PC-9 (cell line): ENCODE data around the gene HDAC5. TPM values are rescaled to one million over a fixed set of nuclear protein-coding genes. Genes with fewer than 3 reads are reported as not detected.

ENCODE experiments used
- BruUV-seq: library from RNA; stranded (reverse); fragments of 400-500 nt; replicated peaks from 2 replicates; lab custom pipeline; 2021; lab: Mats Ljungman, UMichigan
- CTCF ChIA-PET: fragments of 300-600 bp; sonication (Branson Sonifier 250); formaldehyde crosslinking; loops from one replicate; lab custom pipeline; 2022; ENCODE audit warnings: antibody characterized with exemption; lab: Charles Lee
- POLR2A ChIA-PET: fragments of 300-600 bp; sonication (Branson Sonifier 250); formaldehyde crosslinking; loops from one replicate; lab custom pipeline; 2022; ENCODE audit warnings: antibody characterized with exemption; ENCODE audit not compliant: unreplicated experiment; lab: Charles Lee
- DNase-seq, 2 experiments: peaks; one replicate each; pipeline versions ENCODE4 v3.0.0 to v3.0.0-alpha.2; 2015 to 2022; ENCODE audit warnings: mixed read lengths in 1 of 2
- H2AFZ ChIP-seq: fragments of 200-600 bp; sonication (generic); 2 replicates; pipeline ENCODE4 v1.8.1; 2017; ENCODE audit warnings: antibody characterized with exemption
- H3F3A ChIP-seq: fragments of 200-600 bp; sonication (generic); 2 replicates; pipeline ENCODE4 v1.8.1; 2017; ENCODE audit warnings: antibody characterized with exemption, mild to moderate bottlenecking, low read depth; ENCODE audit not compliant: insufficient read depth
- H3K27ac ChIP-seq: fragments of 200-600 bp; sonication (generic); 2 replicates; pipeline ENCODE4 v1.6.1; 2016; ENCODE audit warnings: mixed run types
- H3K27me3 ChIP-seq: fragments of 200-600 bp; sonication (generic); 2 replicates; pipeline ENCODE4 v1.6.1; 2016; ENCODE audit warnings: low read depth, mixed run types; ENCODE audit not compliant: insufficient read depth
- H3K36me3 ChIP-seq: fragments of 200-600 bp; sonication (generic); 2 replicates; pipeline ENCODE4 v1.6.1; 2016; ENCODE audit warnings: low read depth, mixed run types
- H3K4me1 ChIP-seq: fragments of 200-600 bp; sonication (generic); replicated peaks from 2 replicates; pipeline ENCODE4 v1.6.1; 2016; ENCODE audit warnings: mixed run types; ENCODE audit not compliant: insufficient read depth
- H3K4me2 ChIP-seq: fragments of 200-600 bp; sonication (generic); 2 replicates; pipeline ENCODE4 v1.6.1; 2017; ENCODE audit warnings: mixed run types
- H3K4me3 ChIP-seq: fragments of 200-600 bp; sonication (generic); 2 replicates; pipeline ENCODE4 v1.6.1; 2016; ENCODE audit warnings: mixed run types
- H3K79me2 ChIP-seq: fragments of 200-600 bp; sonication (generic); 2 replicates; pipeline ENCODE4 v1.6.1; 2017; ENCODE audit warnings: low read depth, mixed run types
- H3K9me2 ChIP-seq: fragments of 200-600 bp; sonication (generic); 2 replicates; pipeline ENCODE4 v1.8.1; 2017; ENCODE audit warnings: mild to moderate bottlenecking; ENCODE audit not compliant: insufficient read depth
- H3K9me3 ChIP-seq: fragments of 200-600 bp; sonication (generic); 2 replicates; pipeline ENCODE4 v1.8.1; 2016; ENCODE audit warnings: low read depth; ENCODE audit not compliant: insufficient read depth
- H4K20me1 ChIP-seq: fragments of 200-600 bp; sonication (generic); 2 replicates; pipeline ENCODE4 v1.8.1; 2017; ENCODE audit not compliant: insufficient read depth
- EZH2 ChIP-seq: fragments of 200-600 bp; sonication (generic); IDR thresholded peaks from 2 replicates; pipeline ENCODE4 v1.8.0; 2017; ENCODE audit warnings: antibody characterized with exemption, low read depth
- intact Hi-C: fragments of 100-400 bp; cut with micrococcal nuclease; formaldehyde crosslinking; loops from one replicate; pipeline ENCODE4 v1.10.0; 2022; ENCODE audit not compliant: unreplicated experiment
- total RNA-seq: library from RNA; stranded (reverse); gene quantifications from 2 replicates; pipeline ENCODE4 v1.2.3, GENCODE V29; 2021
- TF ChIP-seq, protein P1 (sequence below): fragments of 200-600 bp; sonication (generic); conservative IDR thresholded peaks from 2 replicates; pipeline ENCODE4 v1.6.1; 2017; ENCODE audit warnings: mixed run types, antibody characterized with exemption, mild to moderate bottlenecking, moderate library complexity

HDAC5 gene
- total RNA-seq, 1 experiment from 2014 or later: 24.0 TPM

GRCh38 chr17:44044071-44044470, 79.4 kb downstream of the HDAC5 start:
- ChIA-PET POLR2A (interaction anchor here (0.6 to 0.7 kb wide), 3 partner anchors 21 to 456 kb away, joined by 3 to 4 read pairs (median 4); no protein-coding TSS in a partner anchor), CTCF (interaction anchor here (0.8 to 0.9 kb wide), 2 partner anchors 22 to 39 kb away, joined by 3 read pairs; no protein-coding TSS in a partner anchor)
- Histone ChIP-seq H4K20me1 (peaks cover 79% of the 10 kb centered on the region), H3K79me2 (peaks cover 70% of the 10 kb centered on the region), H3K9me2 (no peaks in the 10 kb centered on the region), H3K27me3 (no peaks in the 10 kb centered on the region), H3K9me3 (no peaks in the 10 kb centered on the region), H3K4me3 (no peak overlapping the region), H3K36me3 (peaks cover 6% of the 10 kb centered on the region), H3K4me2 (no peak overlapping the region), H3K4me1 (no peaks in the 10 kb centered on the region), H2AFZ (no peak overlapping the region), H3F3A (peaks cover 28% of the 10 kb centered on the region), H3K27ac (no peak overlapping the region)
- DNase-seq: no peak
- intact Hi-C loops: no loop called here
- no TSS peak for BruUV-seq
- TF ChIP-seq, protein P1, sequence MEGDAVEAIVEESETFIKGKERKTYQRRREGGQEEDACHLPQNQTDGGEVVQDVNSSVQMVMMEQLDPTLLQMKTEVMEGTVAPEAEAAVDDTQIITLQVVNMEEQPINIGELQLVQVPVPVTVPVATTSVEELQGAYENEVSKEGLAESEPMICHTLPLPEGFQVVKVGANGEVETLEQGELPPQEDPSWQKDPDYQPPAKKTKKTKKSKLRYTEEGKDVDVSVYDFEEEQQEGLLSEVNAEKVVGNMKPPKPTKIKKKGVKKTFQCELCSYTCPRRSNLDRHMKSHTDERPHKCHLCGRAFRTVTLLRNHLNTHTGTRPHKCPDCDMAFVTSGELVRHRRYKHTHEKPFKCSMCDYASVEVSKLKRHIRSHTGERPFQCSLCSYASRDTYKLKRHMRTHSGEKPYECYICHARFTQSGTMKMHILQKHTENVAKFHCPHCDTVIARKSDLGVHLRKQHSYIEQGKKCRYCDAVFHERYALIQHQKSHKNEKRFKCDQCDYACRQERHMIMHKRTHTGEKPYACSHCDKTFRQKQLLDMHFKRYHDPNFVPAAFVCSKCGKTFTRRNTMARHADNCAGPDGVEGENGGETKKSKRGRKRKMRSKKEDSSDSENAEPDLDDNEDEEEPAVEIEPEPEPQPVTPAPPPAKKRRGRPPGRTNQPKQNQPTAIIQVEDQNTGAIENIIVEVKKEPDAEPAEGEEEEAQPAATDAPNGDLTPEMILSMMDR: no peak
- TF ChIP-seq EZH2: no peak

- Histone ChIP-seq H2AFZ (no peak overlapping the region), H3K4me1 (no peaks in the 10 kb centered on the region), H3K4me3 (no peak overlapping the region), H3K9me3 (no peaks in the 10 kb centered on the region), H3K36me3 (peaks cover 5% of the 10 kb centered on the region; the same call in 1 of the 2 replicates), H3K4me2 (no peak overlapping the region), H3K79me2 (peaks cover 62% of the 10 kb centered on the region), H4K20me1 (peaks cover 71% of the 10 kb centered on the region), H3K27ac (no peak overlapping the region), H3F3A (peaks cover 28% of the 10 kb centered on the region), H3K27me3 (no peaks in the 10 kb centered on the region), H3K9me2 (no peaks in the 10 kb centered on the region)
- intact Hi-C loops: no loop called here
- TF ChIP-seq, protein P1: no peak
- no peak for TF ChIP-seq EZH2
- no peak for DNase-seq
- no TSS peak for BruUV-seq
- CTCF ChIA-PET: interaction anchor here (0.9 to 1.1 kb wide), 2 partner anchors 40 to 80 kb away, joined by 3 read pairs; partner anchors contain the start of gene HDAC5
- POLR2A ChIA-PET: interaction anchor here (0.6 to 0.8 kb wide), 2 partner anchors 21 to 78 kb away, joined by 4 to 22 read pairs; no protein-coding TSS in a partner anchor
These were observed 80.2 kb downstream of the HDAC5 start for GRCh38 chr17:44043272-44043696.

- CTCF ChIA-PET: no interaction called here
- Histone ChIP-seq H3F3A (peaks cover 29% of the 10 kb centered on the region), H3K9me2 (no peaks in the 10 kb centered on the region), H3K9me3 (no peaks in the 10 kb centered on the region), H3K27ac (no peak overlapping the region), H3K79me2 (peaks cover 49% of the 10 kb centered on the region), H3K27me3 (no peaks in the 10 kb centered on the region), H3K4me1 (no peaks in the 10 kb centered on the region), H4K20me1 (peaks cover 58% of the 10 kb centered on the region), H2AFZ (no peak overlapping the region), H3K4me3 (no peak overlapping the region), H3K4me2 (no peak overlapping the region), H3K36me3 (peaks cover 7% of the 10 kb centered on the region; the same call in 1 of the 2 replicates)
- no peak for DNase-seq
- TF ChIP-seq, protein P1: no peak
- TF ChIP-seq EZH2: no peak
- POLR2A ChIA-PET: no interaction called here
- intact Hi-C loops: no loop called here
- no TSS peak for BruUV-seq
These were observed 83.4 kb downstream of the HDAC5 start for GRCh38 chr17:44039829-44040635.
